Liver (tissue), 9 donors: ENCODE results near the gene CAB39. TPM values are rescaled to one million over a fixed set of nuclear protein-coding genes. Genes with fewer than 3 reads are reported as not detected.

ENCODE experiments used
- DNase-seq: peaks from one replicate; pipeline ENCODE4 v3.0.0-alpha.2; 2017; ENCODE audit warnings: low spot score
- H3K27ac ChIP-seq, 2 donors: one replicate each; pipeline ENCODE4 v1.7.0; 2013; ENCODE audit warnings: inconsistent platforms in 2 of 2, low read length in 2 of 2, control low read depth in 1 of 2, low read depth in 1 of 2, mild to moderate bottlenecking in 1 of 2
- H3K27me3 ChIP-seq, 4 donors: one replicate each; pipeline versions ENCODE4 v1.6.1 to v1.7.0; 2013; ENCODE audit warnings: low read length in 3 of 4, inconsistent platforms in 1 of 4, mild to moderate bottlenecking in 1 of 4, moderate library complexity in 1 of 4; ENCODE audit not compliant: control insufficient read depth in 4 of 4, insufficient read depth in 4 of 4
- H3K36me3 ChIP-seq, 4 donors: one replicate each; pipeline versions ENCODE4 v1.6.1 to v1.7.0; 2013; ENCODE audit warnings: low read length in 3 of 4, mild to moderate bottlenecking in 3 of 4, low read depth in 1 of 4, moderate library complexity in 1 of 4; ENCODE audit not compliant: control insufficient read depth in 4 of 4, insufficient read depth in 3 of 4
- H3K4me1 ChIP-seq, 4 donors: one replicate each; pipeline versions ENCODE4 v1.6.1 to v1.7.0; 2013; ENCODE audit warnings: low read length in 3 of 4, mild to moderate bottlenecking in 3 of 4, moderate library complexity in 1 of 4; ENCODE audit not compliant: control insufficient read depth in 4 of 4, insufficient read depth in 4 of 4
- H3K4me3 ChIP-seq, 3 donors: one replicate each; pipeline versions ENCODE4 v1.6.1 to v1.7.0; 2013; ENCODE audit warnings: low read length in 3 of 3, control low read depth in 1 of 3, low read depth in 1 of 3, mild to moderate bottlenecking in 1 of 3
- H3K9ac ChIP-seq, 2 donors: one replicate each; pipeline ENCODE4 v1.7.0; 2013; ENCODE audit warnings: low read length in 2 of 2, mild to moderate bottlenecking in 2 of 2, moderate library complexity in 2 of 2, control low read depth in 1 of 2, low read depth in 1 of 2
- H3K9me3 ChIP-seq, 4 donors: one replicate each; pipeline versions ENCODE4 v1.6.1 to v1.7.0; 2013; ENCODE audit warnings: low read length in 3 of 4; ENCODE audit not compliant: control insufficient read depth in 4 of 4
- FOXA1 ChIP-seq: IDR thresholded peaks from 2 replicates; pipeline ENCODE4 v1.6.1; 2016; ENCODE audit warnings: antibody characterized with exemption
- FOXA2 ChIP-seq: IDR thresholded peaks from 2 replicates; pipeline ENCODE4 v1.6.1; 2016; ENCODE audit warnings: antibody characterized with exemption
- HNF4G ChIP-seq: IDR thresholded peaks from 2 replicates; pipeline ENCODE4 v1.6.1; 2016; ENCODE audit warnings: antibody characterized with exemption
- JUND ChIP-seq, 2 donors: IDR thresholded peaks; 2 replicates each; pipeline ENCODE4 v1.6.1; 2016; ENCODE audit warnings: antibody characterized with exemption in 2 of 2
- MAX ChIP-seq: IDR thresholded peaks from 2 replicates; pipeline ENCODE4 v1.6.1; 2016; ENCODE audit warnings: antibody characterized with exemption
- NR2F2 ChIP-seq: IDR thresholded peaks from 2 replicates; pipeline ENCODE4 v1.6.1; 2016; ENCODE audit warnings: antibody characterized with exemption
- RAD21 ChIP-seq, 2 donors: IDR thresholded peaks; 2 replicates each; pipeline ENCODE4 v1.6.1; 2016; ENCODE audit warnings: antibody characterized with exemption in 2 of 2, mild to moderate bottlenecking in 2 of 2
- RXRA ChIP-seq, 2 donors: IDR thresholded peaks; 2 replicates each; pipeline ENCODE4 v1.6.1; 2017 to 2018; ENCODE audit warnings: antibody characterized with exemption in 2 of 2, mild to moderate bottlenecking in 1 of 2
- SP1 ChIP-seq: IDR thresholded peaks from 2 replicates; pipeline ENCODE4 v1.6.1; 2018; ENCODE audit warnings: antibody characterized with exemption, mild to moderate bottlenecking
- YY1 ChIP-seq: IDR thresholded peaks from 2 replicates; pipeline ENCODE4 v1.6.1; 2016; ENCODE audit warnings: antibody characterized with exemption, mild to moderate bottlenecking
- WGBS: extraction: QIAGEN DNeasy Blood & Tissue Kit; methylation state at CpG from one replicate; pipeline ENCODE4 v1.1.7; 2013; 5-methylcytosine and 5-hydroxymethylcytosine counted together
- polyA plus RNA-seq, 2 donors: library from polyadenylated mRNA; stranded (reverse) in 1 of 2; unstranded in 1 of 2; fragments of 200-250 nt in 1 of 2; fragments of >200 nt in 1 of 2; fragmentation: Nextera tagmentation in 1 of 2; extraction: Ambion mirVana in 1 of 2; gene quantifications; one replicate each; pipeline versions ENCODE4 v1.2.1 to v1.2.3, GENCODE V29; 2013 to 2015
- total RNA-seq, 2 donors: library from RNA; depleted of rRNA; stranded (reverse); fragments of >200 nt; gene quantifications; one replicate each; pipeline ENCODE4 v1.2.3, GENCODE V29; 2014
- TF ChIP-seq, protein P1 (sequence below): IDR thresholded peaks from 2 replicates; pipeline ENCODE4 v1.6.1; 2016; ENCODE audit warnings: antibody characterized with exemption, mild to moderate bottlenecking
- TF ChIP-seq, protein P2 (sequence below): IDR thresholded peaks from 2 replicates; pipeline ENCODE4 v1.6.1; 2016; ENCODE audit warnings: antibody characterized with exemption
- donor health status: healthy.
- donor health status: healthy.
- donor health status: healthy.
- donor health status: healthy.
- donor health status: healthy.

The CAB39 gene
- total and polyA plus RNA-seq, 4 donors, result 9.2 to 39.8 (median 26.5) TPM

GRCh38 chr2:230749111-230749510 is 36.5 kb downstream of the CAB39 start:
- TF ChIP-seq MAX, result no peak
- no peak for TF ChIP-seq RXRA (IDR thresholded peaks at IDR 0.05)
- TF ChIP-seq NR2F2, result no peak
- no peak overlapping the region for H3K27ac ChIP-seq
- no peak overlapping the region for H3K9ac ChIP-seq
- H3K27me3 ChIP-seq, result no peaks in the 10 kb centered on the region
- H3K9me3 ChIP-seq, result no peaks in the 10 kb centered on the region
- no peaks in the 10 kb centered on the region for H3K4me1 ChIP-seq
- 94% methylated on average over 2 of the region's 2 CpGs for WGBS
- peaks cover 0 to 4% (median under 1%) of the 10 kb centered on the region in 4 donors for H3K36me3 ChIP-seq
- no peak overlapping the region for H3K4me3 ChIP-seq
- DNase-seq, result no peak

DNA sequence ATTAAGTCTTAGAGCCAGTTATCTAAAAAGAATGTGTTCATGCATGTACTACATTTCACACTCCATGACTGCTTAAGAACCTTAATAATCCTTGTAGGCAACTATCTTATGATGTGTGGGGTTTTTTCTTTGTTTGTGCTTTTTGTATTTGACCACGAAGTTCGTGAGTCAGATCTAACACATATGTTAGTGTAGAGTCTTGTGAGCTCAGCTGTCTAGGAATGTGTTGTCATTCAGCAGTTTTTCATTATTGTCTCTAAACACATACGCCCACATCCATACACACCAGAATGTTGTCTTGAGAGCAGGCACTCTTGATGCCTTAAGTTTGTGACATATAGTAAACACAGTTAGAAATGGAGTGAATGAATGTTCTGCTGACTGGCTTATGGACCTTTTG is 38.4 kb downstream of the CAB39 start:
- WGBS, result 90% methylated on average over 3 of the region's 3 CpGs
- Histone ChIP-seq H3K4me1 (no peaks in the 10 kb centered on the region), H3K9ac (no peak overlapping the region), H3K27me3 (no peaks in the 10 kb centered on the region), H3K36me3 (peaks cover 0 to 2% (median under 1%) of the 10 kb centered on the region in 4 donors), H3K9me3 (no peaks in the 10 kb centered on the region), H3K4me3 (no peak overlapping the region), H3K27ac (no peak overlapping the region)
- no peak for DNase-seq
- TF ChIP-seq, protein P1, sequence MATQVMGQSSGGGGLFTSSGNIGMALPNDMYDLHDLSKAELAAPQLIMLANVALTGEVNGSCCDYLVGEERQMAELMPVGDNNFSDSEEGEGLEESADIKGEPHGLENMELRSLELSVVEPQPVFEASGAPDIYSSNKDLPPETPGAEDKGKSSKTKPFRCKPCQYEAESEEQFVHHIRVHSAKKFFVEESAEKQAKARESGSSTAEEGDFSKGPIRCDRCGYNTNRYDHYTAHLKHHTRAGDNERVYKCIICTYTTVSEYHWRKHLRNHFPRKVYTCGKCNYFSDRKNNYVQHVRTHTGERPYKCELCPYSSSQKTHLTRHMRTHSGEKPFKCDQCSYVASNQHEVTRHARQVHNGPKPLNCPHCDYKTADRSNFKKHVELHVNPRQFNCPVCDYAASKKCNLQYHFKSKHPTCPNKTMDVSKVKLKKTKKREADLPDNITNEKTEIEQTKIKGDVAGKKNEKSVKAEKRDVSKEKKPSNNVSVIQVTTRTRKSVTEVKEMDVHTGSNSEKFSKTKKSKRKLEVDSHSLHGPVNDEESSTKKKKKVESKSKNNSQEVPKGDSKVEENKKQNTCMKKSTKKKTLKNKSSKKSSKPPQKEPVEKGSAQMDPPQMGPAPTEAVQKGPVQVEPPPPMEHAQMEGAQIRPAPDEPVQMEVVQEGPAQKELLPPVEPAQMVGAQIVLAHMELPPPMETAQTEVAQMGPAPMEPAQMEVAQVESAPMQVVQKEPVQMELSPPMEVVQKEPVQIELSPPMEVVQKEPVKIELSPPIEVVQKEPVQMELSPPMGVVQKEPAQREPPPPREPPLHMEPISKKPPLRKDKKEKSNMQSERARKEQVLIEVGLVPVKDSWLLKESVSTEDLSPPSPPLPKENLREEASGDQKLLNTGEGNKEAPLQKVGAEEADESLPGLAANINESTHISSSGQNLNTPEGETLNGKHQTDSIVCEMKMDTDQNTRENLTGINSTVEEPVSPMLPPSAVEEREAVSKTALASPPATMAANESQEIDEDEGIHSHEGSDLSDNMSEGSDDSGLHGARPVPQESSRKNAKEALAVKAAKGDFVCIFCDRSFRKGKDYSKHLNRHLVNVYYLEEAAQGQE, result no peak
- TF ChIP-seq RAD21 (IDR thresholded peaks at IDR 0.05) (no peak), JUND (IDR thresholded peaks at IDR 0.05) (no peak), RXRA (IDR thresholded peaks at IDR 0.05) (no peak), FOXA1 (no peak), FOXA2 (no peak), SP1 (no peak)
- TF ChIP-seq, protein P2, sequence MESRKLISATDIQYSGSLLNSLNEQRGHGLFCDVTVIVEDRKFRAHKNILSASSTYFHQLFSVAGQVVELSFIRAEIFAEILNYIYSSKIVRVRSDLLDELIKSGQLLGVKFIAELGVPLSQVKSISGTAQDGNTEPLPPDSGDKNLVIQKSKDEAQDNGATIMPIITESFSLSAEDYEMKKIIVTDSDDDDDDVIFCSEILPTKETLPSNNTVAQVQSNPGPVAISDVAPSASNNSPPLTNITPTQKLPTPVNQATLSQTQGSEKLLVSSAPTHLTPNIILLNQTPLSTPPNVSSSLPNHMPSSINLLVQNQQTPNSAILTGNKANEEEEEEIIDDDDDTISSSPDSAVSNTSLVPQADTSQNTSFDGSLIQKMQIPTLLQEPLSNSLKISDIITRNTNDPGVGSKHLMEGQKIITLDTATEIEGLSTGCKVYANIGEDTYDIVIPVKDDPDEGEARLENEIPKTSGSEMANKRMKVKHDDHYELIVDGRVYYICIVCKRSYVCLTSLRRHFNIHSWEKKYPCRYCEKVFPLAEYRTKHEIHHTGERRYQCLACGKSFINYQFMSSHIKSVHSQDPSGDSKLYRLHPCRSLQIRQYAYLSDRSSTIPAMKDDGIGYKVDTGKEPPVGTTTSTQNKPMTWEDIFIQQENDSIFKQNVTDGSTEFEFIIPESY, result no peak

DNA sequence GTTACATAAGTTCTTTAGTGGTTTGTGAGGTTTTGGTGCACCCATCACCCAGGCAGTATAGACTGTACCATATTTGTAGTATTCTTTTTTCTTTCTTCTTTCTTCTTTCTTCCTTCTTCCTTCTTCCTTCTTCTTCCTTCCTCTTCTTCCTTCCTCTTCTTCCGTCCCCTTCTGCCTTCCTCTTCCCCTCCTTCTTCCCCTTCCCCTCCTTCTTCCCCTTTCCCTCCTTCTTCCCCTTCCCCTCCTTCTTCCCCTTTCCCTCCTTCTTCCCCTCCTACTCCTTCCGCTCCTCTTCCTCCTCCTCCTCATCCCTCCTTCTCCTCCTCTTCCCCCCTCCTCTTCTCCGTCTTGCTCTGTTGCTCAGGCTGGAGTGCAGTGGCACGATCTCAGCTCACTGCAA is 41.6 kb downstream of the CAB39 start:
- peaks cover 0 to 2% (median under 1%) of the 10 kb centered on the region in 4 donors for H3K4me1 ChIP-seq
- DNase-seq, result no peak
- no peaks in the 10 kb centered on the region for H3K9me3 ChIP-seq
- no peaks in the 10 kb centered on the region for H3K36me3 ChIP-seq
- TF ChIP-seq HNF4G (no peak), YY1 (no peak)
- 92% methylated on average over 4 of the region's 4 CpGs for WGBS
- H3K4me3 ChIP-seq, result no peak overlapping the region
- no peaks in the 10 kb centered on the region for H3K27me3 ChIP-seq
- H3K9ac ChIP-seq, result no peak overlapping the region
- no peak overlapping the region for H3K27ac ChIP-seq
